Astrocyte of the spinal cord (primary cell): Measurements from ENCODE around the gene DCDC2.
A peak's percentile ranks its signal among the peaks of the same experiment; 100 is the strongest.
"Not testable (repeated sequence)": the region's sequence is repeated elsewhere in the genome, so short reads cannot be mapped to it uniquely, and the experiment has no call there.

Experiments used
- DNase-seq: peaks from one replicate; pipeline ENCODE4 v3.0.0; 2011; ENCODE audit warnings: low read depth, low spot score
- H3K4me3 ChIP-seq: 2 replicates; pipeline ENCODE4 v1.5.1; 2011; ENCODE audit warnings: low read depth, mild to moderate bottlenecking, low read length, moderate library complexity
- in situ Hi-C: cut with HindIII; loops from 2 replicates; pipeline ENCODE4 v1.10.0; 2017; ENCODE audit warnings: low sequenced_read_pairs
- TF ChIP-seq, protein P1 (sequence below): IDR thresholded peaks from 2 replicates; pipeline ENCODE4 v1.5.1; 2012; ENCODE audit warnings: low read depth, mild to moderate bottlenecking, low read length, inconsistent platforms

DCDC2 gene

DNA sequence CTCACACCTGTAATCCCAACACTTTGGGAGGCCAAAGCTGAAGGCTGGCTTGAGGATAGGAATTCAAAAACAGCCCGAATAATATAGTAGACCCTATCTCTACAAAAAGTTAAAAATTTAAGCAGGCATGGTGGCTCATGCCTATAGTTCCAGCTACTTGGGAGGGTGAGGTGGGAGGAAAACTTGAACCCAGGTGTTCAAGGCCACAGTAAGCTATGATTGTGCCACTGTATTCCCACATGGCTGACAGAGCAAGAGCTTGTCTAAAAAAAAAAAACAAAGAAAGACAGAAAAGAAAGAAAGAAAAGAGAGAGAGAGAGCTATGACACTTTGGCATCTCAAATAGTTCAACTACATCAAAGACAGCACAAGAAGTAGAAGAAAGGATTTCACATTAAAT is 33.2 kb downstream of the DCDC2 start:
- H3K4me3 ChIP-seq = no peak overlapping the region
- TF ChIP-seq, protein P1, sequence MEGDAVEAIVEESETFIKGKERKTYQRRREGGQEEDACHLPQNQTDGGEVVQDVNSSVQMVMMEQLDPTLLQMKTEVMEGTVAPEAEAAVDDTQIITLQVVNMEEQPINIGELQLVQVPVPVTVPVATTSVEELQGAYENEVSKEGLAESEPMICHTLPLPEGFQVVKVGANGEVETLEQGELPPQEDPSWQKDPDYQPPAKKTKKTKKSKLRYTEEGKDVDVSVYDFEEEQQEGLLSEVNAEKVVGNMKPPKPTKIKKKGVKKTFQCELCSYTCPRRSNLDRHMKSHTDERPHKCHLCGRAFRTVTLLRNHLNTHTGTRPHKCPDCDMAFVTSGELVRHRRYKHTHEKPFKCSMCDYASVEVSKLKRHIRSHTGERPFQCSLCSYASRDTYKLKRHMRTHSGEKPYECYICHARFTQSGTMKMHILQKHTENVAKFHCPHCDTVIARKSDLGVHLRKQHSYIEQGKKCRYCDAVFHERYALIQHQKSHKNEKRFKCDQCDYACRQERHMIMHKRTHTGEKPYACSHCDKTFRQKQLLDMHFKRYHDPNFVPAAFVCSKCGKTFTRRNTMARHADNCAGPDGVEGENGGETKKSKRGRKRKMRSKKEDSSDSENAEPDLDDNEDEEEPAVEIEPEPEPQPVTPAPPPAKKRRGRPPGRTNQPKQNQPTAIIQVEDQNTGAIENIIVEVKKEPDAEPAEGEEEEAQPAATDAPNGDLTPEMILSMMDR = no peak
- in situ Hi-C loops = no loop called here
- no peak for DNase-seq

DNA sequence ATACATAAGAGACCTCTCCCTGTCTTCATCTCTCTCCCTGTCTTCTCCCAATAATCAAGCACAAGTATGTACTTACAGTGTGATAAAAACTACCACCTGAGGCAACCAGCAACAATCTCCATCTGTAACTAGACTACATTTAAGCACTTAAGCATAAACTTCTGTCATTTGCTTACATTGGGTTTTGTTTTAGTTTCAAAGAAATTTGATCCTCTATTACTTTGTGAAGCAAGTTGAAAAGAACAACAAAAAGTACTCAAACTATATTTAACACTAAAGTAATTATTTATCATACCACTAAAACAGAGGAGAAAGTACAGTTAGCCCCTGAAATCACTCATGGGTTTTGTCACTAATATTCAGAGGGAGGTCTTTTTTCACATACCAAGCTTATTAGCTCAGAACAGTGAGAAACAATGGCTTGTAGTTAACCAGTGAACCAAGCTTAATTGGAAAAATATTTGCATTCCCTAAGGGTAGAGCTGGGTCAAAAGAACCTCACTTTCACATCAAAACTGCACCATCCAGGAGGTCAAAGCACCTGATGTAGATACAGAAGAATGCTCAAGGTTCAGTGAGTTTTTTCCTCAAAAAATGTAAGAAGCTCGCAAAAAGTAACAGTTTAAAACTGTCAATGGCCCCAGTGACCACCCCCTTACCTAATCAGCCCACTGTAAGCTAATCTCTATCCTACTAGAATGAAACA is 34.1 kb downstream of the DCDC2 start:
- TF ChIP-seq, protein P1 = no peak
- DNase-seq = peak; percentile 41
- no peak overlapping the region for H3K4me3 ChIP-seq
- in situ Hi-C loops = no loop called here

DNA sequence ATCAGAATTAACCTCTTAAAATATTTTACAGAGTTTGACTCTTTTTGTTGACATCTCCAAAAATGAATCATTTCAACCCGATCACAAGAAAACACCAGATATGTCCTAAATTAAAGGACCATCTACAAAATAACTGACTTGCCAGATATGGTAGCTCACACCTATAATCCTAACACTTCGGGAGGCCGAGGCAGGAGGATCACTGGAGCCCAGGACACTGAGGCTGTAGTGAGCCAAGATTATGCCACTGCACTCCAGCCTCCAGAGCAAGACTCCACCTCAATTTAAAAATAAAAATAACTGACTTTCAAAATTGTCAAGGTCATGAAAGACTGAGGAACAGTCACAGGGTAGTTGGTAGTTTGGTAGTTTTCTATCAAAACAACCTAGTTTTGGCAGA is 34.9 kb downstream of the DCDC2 start:
- TF ChIP-seq, protein P1 = no peak
- in situ Hi-C loops = no loop called here

DNA sequence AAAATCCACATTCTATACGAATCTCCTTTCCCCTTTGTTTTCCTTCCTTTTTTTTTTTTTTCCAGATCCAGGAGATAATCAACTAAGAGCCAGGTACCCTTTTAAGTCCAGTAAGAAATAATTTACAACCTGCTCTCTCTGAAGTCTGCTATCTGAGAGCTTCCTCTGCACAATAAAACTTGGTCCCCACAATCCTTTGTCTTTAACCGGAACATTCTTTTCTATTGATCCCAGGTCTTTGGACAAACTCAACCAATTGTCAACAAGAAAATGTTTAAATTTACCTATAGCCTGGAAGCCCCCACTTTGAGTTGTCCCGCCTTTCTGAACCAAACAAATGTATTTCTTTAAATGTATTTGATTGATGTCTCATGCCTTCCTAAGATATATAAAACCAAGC is 35.4 kb downstream of the DCDC2 start:
- H3K4me3 ChIP-seq, in situ Hi-C loops, DNase-seq: not testable (repeated sequence)

More for the DNA sequence above, 34.9 kb downstream of the DCDC2 start:
- DNase-seq = no peak
- H3K4me3 ChIP-seq = no peak overlapping the region

DNA sequence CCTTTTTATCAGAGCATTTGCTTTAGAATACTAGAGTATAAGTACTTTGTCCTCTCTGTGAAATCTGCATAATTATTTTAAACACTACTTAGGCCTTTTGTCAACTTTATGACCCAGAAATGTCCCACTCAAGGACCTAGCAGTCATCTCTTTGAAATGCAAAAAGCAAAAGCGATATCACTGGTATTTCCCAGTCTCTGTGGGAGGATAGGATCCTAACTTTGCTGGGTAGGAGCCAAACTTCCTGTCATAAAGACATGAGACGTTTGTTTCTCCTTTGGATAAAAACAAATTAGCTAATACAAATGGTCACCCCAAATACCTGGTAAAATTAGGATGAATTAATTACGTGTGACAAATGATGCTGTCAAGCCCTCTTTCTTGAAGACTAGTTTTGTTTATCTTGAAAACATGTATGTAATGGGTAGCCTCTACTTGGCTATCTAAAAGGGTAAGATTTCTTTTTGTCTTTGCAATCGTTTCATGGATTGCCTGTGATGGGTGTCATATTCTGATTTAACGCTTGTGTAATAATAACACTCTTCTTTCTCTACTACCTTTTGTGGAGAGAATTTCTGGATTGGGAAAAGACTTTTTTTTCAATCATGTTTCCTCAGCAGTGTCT is 36.2 kb downstream of the DCDC2 start:
- DNase-seq = no peak
- in situ Hi-C loops = no loop called here
- no peak overlapping the region for H3K4me3 ChIP-seq
- TF ChIP-seq, protein P1 = no peak

DNA sequence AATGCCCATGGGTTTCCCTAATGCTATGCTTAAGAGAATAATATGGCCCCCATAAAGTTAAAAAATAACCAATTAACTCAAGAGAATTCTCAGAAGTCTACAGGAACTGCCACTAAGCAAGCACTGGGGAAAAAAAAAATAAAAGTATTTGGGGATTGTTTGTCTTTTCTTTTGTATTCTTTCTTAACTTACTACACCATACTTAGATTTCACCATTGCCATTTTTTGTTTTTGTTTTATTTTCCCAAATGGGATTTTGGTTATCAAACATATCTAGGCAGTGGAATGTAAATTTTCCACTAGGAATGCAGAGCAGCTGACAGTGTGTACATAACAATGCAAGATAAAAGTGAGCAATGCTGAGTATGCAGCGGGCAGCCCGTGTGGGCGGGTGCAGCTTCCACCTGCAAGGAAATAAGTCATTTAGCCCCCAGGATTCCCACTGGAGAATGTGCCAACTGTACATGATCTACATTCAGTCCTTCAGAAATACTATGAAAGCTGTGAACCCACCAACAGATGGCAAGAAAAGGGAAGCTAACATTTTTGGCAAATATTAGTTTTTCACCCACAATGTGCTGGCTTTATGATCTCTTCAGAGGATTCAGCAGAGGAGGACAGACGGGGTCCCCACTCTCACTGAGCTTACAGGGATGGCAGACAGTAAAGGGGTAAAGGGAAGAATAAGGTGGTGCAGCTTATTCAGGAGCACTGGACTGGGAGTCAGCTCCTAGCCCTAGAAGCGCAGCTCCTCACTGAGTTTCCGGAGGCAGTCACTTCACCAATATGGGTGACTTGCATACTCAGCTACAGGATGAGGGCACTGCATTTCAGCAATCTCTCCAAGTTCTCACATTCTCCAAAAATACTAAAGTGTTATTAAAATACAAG is 44.4 kb downstream of the DCDC2 start:
- H3K4me3 ChIP-seq = no peak overlapping the region
- peak; percentile 56 for DNase-seq
- in situ Hi-C loops = no loop called here
- TF ChIP-seq, protein P1 = no peak

DNA sequence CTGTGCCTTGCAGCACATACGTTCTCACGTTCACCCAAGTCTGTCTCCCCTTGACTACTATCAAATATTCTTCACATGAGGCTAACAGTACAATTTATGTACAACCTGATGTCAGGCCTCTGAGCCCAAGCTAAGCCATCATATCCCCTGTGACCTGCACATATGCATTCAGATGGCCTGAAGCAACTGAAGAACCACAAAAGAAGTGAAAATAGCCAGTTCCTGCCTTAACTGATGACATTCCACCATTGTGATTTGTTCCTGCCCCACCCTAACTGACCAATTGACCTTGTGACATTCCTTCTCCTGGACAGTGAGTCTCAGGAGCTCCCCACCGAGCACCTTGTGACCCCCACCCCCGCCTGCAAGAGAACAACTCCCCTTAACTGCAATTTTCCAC is 46.1 kb downstream of the DCDC2 start:
- H3K4me3 ChIP-seq, in situ Hi-C loops, DNase-seq: not testable (repeated sequence)
